Measurements from ENCODE around the gene POLR3K.

Gene POLR3K

GRCh38 chr16:72561-73548, 19.4 kb upstream of the POLR3K start, which contains the start of gene RHBDF1:
RHBDF1 (minus strand) TSS chr16:72631; CDS start chr16:65015, 7,616 bp downstream.
- POLR2A ChIA-PET = interaction anchor here (1.0 to 3.8 kb wide), 6 partner anchors 10 to 25 kb away, joined by 3 to 12 read pairs (median 4); partner anchors contain the start of genes POLR3K and SNRNP25

GRCh38 chr16:71540-72401, 18.4 kb upstream of the POLR3K start:
- TF ChIP-seq TARDBP (IDR thresholded peaks at IDR 0.05) = no peak
- no peak for TF ChIP-seq NFRKB (IDR thresholded peaks at IDR 0.05)
- TF ChIP-seq ELF4 (IDR thresholded peaks at IDR 0.05) = no peak
- TF ChIP-seq HDGF (IDR thresholded peaks at IDR 0.05; ENCODE audit: borderline replicate concordance) = no peak
- ChIA-PET POLR2A (interaction anchor here (0.9 to 3.8 kb wide), 7 partner anchors 9 to 26 kb away, joined by 3 to 12 read pairs (median 3); partner anchors contain the start of genes POLR3K and SNRNP25), CTCF (interaction anchor here (0.6 to 9.2 kb wide), 6 partner anchors 9 to 293 kb away, joined by 3 to 130 read pairs (median 3); partner anchors contain the start of gene HBQ1)
- peak; percentile 56 for DNase-seq (ENCODE audit: extremely low spot score)

More at GRCh38 chr16:72561-73548, 19.4 kb upstream of the POLR3K start, which contains the start of gene RHBDF1:
- peak; percentile 68 for DNase-seq (ENCODE audit: extremely low spot score)
- CTCF ChIA-PET = interaction anchor here (0.8 to 9.2 kb wide), 3 partner anchors 22 to 108 kb away, joined by 3 to 130 read pairs (median 3); partner anchors contain the start of gene HBQ1
- TF ChIP-seq FOXM1 (IDR thresholded peaks at IDR 0.05; ENCODE audit: borderline replicate concordance) = no peak
- TF ChIP-seq BHLHE40 (IDR thresholded peaks at IDR 0.05; ENCODE audit: borderline replicate concordance) = no peak
- TF ChIP-seq HDGF (IDR thresholded peaks at IDR 0.05; ENCODE audit: borderline replicate concordance) = no peak
- TF ChIP-seq SP1 (IDR thresholded peaks at IDR 0.05) = no peak
- no peak for TF ChIP-seq ZNF384 (IDR thresholded peaks at IDR 0.05)
- no peak for TF ChIP-seq FOXK2 (IDR thresholded peaks at IDR 0.05)
- TF ChIP-seq LEF1 (IDR thresholded peaks at IDR 0.05; ENCODE audit: borderline replicate concordance) = no peak
- TF ChIP-seq CTBP1 (IDR thresholded peaks at IDR 0.05; ENCODE audit: borderline replicate concordance) = no peak
- no peak for TF ChIP-seq ELF4 (IDR thresholded peaks at IDR 0.05)

GRCh38 chr16:71210-71539, 17.8 kb upstream of the POLR3K start:
- ChIA-PET POLR2A (interaction anchor here (0.9 to 3.8 kb wide), 4 partner anchors 18 to 27 kb away, joined by 3 to 12 read pairs (median 4); partner anchors contain the start of genes POLR3K and SNRNP25), CTCF (interaction anchor here (0.6 to 9.2 kb wide), 4 partner anchors 9 to 294 kb away, joined by 3 to 130 read pairs (median 4); partner anchors contain the start of gene HBQ1)
- no peak for DNase-seq (ENCODE audit: extremely low spot score)
- TF ChIP-seq BHLHE40 (IDR thresholded peaks at IDR 0.05; ENCODE audit: borderline replicate concordance) = no peak
- no peak for TF ChIP-seq TARDBP (IDR thresholded peaks at IDR 0.05)
- TF ChIP-seq LEF1 (IDR thresholded peaks at IDR 0.05; ENCODE audit: borderline replicate concordance) = no peak
- no peak for TF ChIP-seq PKNOX1 (IDR thresholded peaks at IDR 0.05)
- TF ChIP-seq SUZ12 (IDR thresholded peaks at IDR 0.05) = no peak
- no peak for TF ChIP-seq ZNF384 (IDR thresholded peaks at IDR 0.05)
- TF ChIP-seq ARNT (IDR thresholded peaks at IDR 0.05) = no peak
- TF ChIP-seq ELF4 (IDR thresholded peaks at IDR 0.05) = no peak
- TF ChIP-seq FOXM1 (IDR thresholded peaks at IDR 0.05; ENCODE audit: borderline replicate concordance) = no peak

- ChIA-PET POLR2A (interaction anchor here (8.3 kb wide), 1 partner anchor 16 kb away, joined by 31 read pairs; the partner anchor contains the start of genes POLR3K and SNRNP25), CTCF (interaction anchor here (1.2 to 9.2 kb wide), 2 partner anchors 16 to 26 kb away, joined by 3 to 130 read pairs; partner anchors contain the start of gene POLR3K)
- DNase-seq (ENCODE audit: extremely low spot score) = no peak
- no peak for TF ChIP-seq SUZ12 (IDR thresholded peaks at IDR 0.05)
- TF ChIP-seq ZNF384 (IDR thresholded peaks at IDR 0.05) = no peak
- TF ChIP-seq ARNT (IDR thresholded peaks at IDR 0.05) = no peak
- no peak for TF ChIP-seq FOXM1 (IDR thresholded peaks at IDR 0.05; ENCODE audit: borderline replicate concordance)
- TF ChIP-seq LEF1 (IDR thresholded peaks at IDR 0.05; ENCODE audit: borderline replicate concordance) = no peak
- TF ChIP-seq CTBP1 (IDR thresholded peaks at IDR 0.05; ENCODE audit: borderline replicate concordance) = no peak
- TF ChIP-seq L3MBTL2 (conservative IDR thresholded peaks at IDR 0.05) = no peak
- no peak for TF ChIP-seq HDGF (IDR thresholded peaks at IDR 0.05; ENCODE audit: borderline replicate concordance)
- no peak for TF ChIP-seq TARDBP (IDR thresholded peaks at IDR 0.05)
- TF ChIP-seq SP1 (IDR thresholded peaks at IDR 0.05) = no peak
Measured at GRCh38 chr16:69181-69580, 15.8 kb upstream of the POLR3K start.

- DNase-seq (ENCODE audit: extremely low spot score) = no peak
- ChIA-PET CTCF (interaction anchor here (9.2 kb wide), 1 partner anchor 27 kb away, joined by 130 read pairs; no protein-coding TSS in a partner anchor), POLR2A (interaction anchor here (3.3 to 8.3 kb wide), 2 partner anchors 9 to 15 kb away, joined by 13 to 31 read pairs; partner anchors contain the start of genes MPG, POLR3K and SNRNP25)
- TF ChIP-seq SP1 (IDR thresholded peaks at IDR 0.05) (no peak), NFRKB (IDR thresholded peaks at IDR 0.05) (no peak), L3MBTL2 (conservative IDR thresholded peaks at IDR 0.05) (no peak), TARDBP (IDR thresholded peaks at IDR 0.05) (no peak), LEF1 (IDR thresholded peaks at IDR 0.05; ENCODE audit: borderline replicate concordance) (no peak), FOXA1 (IDR thresholded peaks at IDR 0.05) (no peak), HDGF (IDR thresholded peaks at IDR 0.05; ENCODE audit: borderline replicate concordance) (no peak), PKNOX1 (IDR thresholded peaks at IDR 0.05) (no peak), CTBP1 (IDR thresholded peaks at IDR 0.05; ENCODE audit: borderline replicate concordance) (no peak), ARNT (IDR thresholded peaks at IDR 0.05) (no peak), SUZ12 (IDR thresholded peaks at IDR 0.05) (no peak), ELF4 (IDR thresholded peaks at IDR 0.05) (no peak), FOXM1 (IDR thresholded peaks at IDR 0.05; ENCODE audit: borderline replicate concordance) (no peak), BHLHE40 (IDR thresholded peaks at IDR 0.05; ENCODE audit: borderline replicate concordance) (no peak)
Measured at GRCh38 chr16:67884-68789, 14.7 kb upstream of the POLR3K start.
